DND-41 (cell line): ENCODE measurements around the gene PFDN1.

Experiments
- CTCF ChIP-seq: IDR thresholded peaks from 2 replicates; pipeline ENCODE4 v1.5.1; 2012; ENCODE audit warnings: borderline replicate concordance, low read length, moderate library complexity, mild to moderate bottlenecking; ENCODE audit not compliant: poor library complexity, severe bottlenecking; ENCODE audit errors: extremely low read depth
- EZH2 ChIP-seq: IDR thresholded peaks from 3 replicates; pipeline ENCODE4 v1.6.1; 2012; ENCODE audit warnings: borderline replicate concordance, low read depth, mild to moderate bottlenecking, moderate library complexity, low read length, inconsistent platforms; ENCODE audit not compliant: severe bottlenecking

DNA sequence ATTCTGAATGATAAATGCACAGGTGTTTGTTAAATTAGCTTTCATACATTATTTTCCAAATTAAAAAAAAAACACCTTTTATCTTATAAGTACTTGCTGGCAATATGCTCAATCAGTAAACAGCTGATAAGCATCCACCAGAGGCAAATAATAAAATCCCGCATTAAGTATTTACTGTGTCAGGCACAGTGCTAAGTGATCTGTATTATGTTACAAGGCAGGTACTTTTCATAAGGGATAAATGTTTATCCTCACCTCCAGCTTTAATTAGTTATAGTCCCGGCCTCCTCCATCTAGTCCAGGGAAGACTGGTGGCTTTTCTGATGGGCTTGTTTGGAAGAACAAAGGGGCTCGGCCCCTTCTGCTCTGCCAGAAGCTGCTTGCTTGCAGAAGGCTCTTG lies 40.1 kb downstream of the PFDN1 start:
- no peak for TF ChIP-seq EZH2
- TF ChIP-seq CTCF: no peak
